ENCODE results near the gene SLC41A1.

The SLC41A1 gene

GRCh38 chr1:205775717-205776056 is 37.3 kb downstream of the SLC41A1 start:
- Histone ChIP-seq H3K79me1 (ENCODE audit: low read length) (no peaks in the 10 kb centered on the region), H2BK120ac (ENCODE audit: low read depth, low read length) (no peak overlapping the region), H3K4me2 (ENCODE audit: low read length) (no peak overlapping the region), H3K4me3 (ENCODE audit: low read length) (no peak overlapping the region), H3K9ac (ENCODE audit: low read length) (no peak overlapping the region), H3K4ac (ENCODE audit: low read depth, low read length) (no peak overlapping the region), H4K8ac (ENCODE audit: low read depth, low read length) (no peak overlapping the region), H3K18ac (ENCODE audit: low read length) (no peak overlapping the region), H2BK15ac (replicated peaks; ENCODE audit: low read depth) (no peak overlapping the region), H3K23ac (ENCODE audit: low read length) (no peak overlapping the region), H3K4me1 (ENCODE audit: control insufficient read depth, low read depth, low read length) (no peaks in the 10 kb centered on the region), H3K36me3 (ENCODE audit: control insufficient read depth, insufficient read depth, low read length) (no peaks in the 10 kb centered on the region), H2AK5ac (ENCODE audit: low read length) (no peak overlapping the region), H3K79me2 (ENCODE audit: control insufficient read depth, insufficient read depth, low read length) (no peaks in the 10 kb centered on the region), H2BK5ac (ENCODE audit: low read length) (no peak overlapping the region), H3K27me3 (ENCODE audit: insufficient read depth, low read length, poor library complexity) (peaks cover 3% of the 10 kb centered on the region), H3K27ac (ENCODE audit: low read depth, low read length) (no peak overlapping the region), H3K56ac (ENCODE audit: low read length) (no peak overlapping the region), H4K5ac (ENCODE audit: low read length) (no peak overlapping the region)
- no peak for DNase-seq

GRCh38 chr1:205775015-205775716 is 37.8 kb downstream of the SLC41A1 start, which contains the start of gene RAB29:
Gene RAB29 (minus strand): TSS chr1:205775482. CDS start chr1:205774956, 526 bp downstream.
- no peak within 1 kb of the TSS for H3K27ac ChIP-seq (ENCODE audit: low read depth, low read length)
- no peak within 1 kb of the TSS for H2BK120ac ChIP-seq (ENCODE audit: low read depth, low read length)
- no peaks in the 10 kb centered on the region for H3K79me1 ChIP-seq (ENCODE audit: low read length)
- no CpG with 5 or more reads among the region's 40 CpGs for WGBS (ENCODE audit: extremely low coverage, insufficient coverage, low lambda C conversion rate)
- H3K23ac ChIP-seq (ENCODE audit: low read length) = no peak within 1 kb of the TSS
- H2BK15ac ChIP-seq (replicated peaks; ENCODE audit: low read depth) = no peak within 1 kb of the TSS
- no peak within 1 kb of the TSS for H2BK5ac ChIP-seq (ENCODE audit: low read length)
- H3K4ac ChIP-seq (ENCODE audit: low read depth, low read length) = no peak within 1 kb of the TSS
- H4K5ac ChIP-seq (ENCODE audit: low read length) = no peak within 1 kb of the TSS
- peak within 1 kb of the TSS; percentile 62 for H3K9ac ChIP-seq (ENCODE audit: low read length)
- H3K79me2 ChIP-seq (ENCODE audit: control insufficient read depth, insufficient read depth, low read length) = no peaks in the 10 kb centered on the region
- no peak within 1 kb of the TSS for H4K8ac ChIP-seq (ENCODE audit: low read depth, low read length)
- H3K36me3 ChIP-seq (ENCODE audit: control insufficient read depth, insufficient read depth, low read length) = no peaks in the 10 kb centered on the region
- H2AK5ac ChIP-seq (ENCODE audit: low read length) = no peak within 1 kb of the TSS
- H3K4me3 ChIP-seq (ENCODE audit: low read length) = peak within 1 kb of the TSS; percentile 53
- H3K4me2 ChIP-seq (ENCODE audit: low read length) = peak within 1 kb of the TSS; percentile 84
- peaks cover 3% of the 10 kb centered on the region for H3K27me3 ChIP-seq (ENCODE audit: insufficient read depth, low read length, poor library complexity)
- no peaks in the 10 kb centered on the region for H3K4me1 ChIP-seq (ENCODE audit: control insufficient read depth, low read depth, low read length)
- H3K56ac ChIP-seq (ENCODE audit: low read length) = peak within 1 kb of the TSS; percentile 61
- H3K18ac ChIP-seq (ENCODE audit: low read length) = no peak within 1 kb of the TSS
- DNase-seq = peak; percentile 86

- no peak overlapping the region for H2BK15ac ChIP-seq (replicated peaks; ENCODE audit: low read depth)
- H3K79me2 ChIP-seq (ENCODE audit: control insufficient read depth, insufficient read depth, low read length) = no peaks in the 10 kb centered on the region
- peak overlapping the region; percentile 61 for H3K56ac ChIP-seq (ENCODE audit: low read length)
- H3K18ac ChIP-seq (ENCODE audit: low read length) = no peak overlapping the region
- H4K5ac ChIP-seq (ENCODE audit: low read length) = no peak overlapping the region
- peak overlapping the region; percentile 62 for H3K9ac ChIP-seq (ENCODE audit: low read length)
- no peak overlapping the region for H2BK120ac ChIP-seq (ENCODE audit: low read depth, low read length)
- peak overlapping the region; percentile 84 for H3K4me2 ChIP-seq (ENCODE audit: low read length)
- H3K36me3 ChIP-seq (ENCODE audit: control insufficient read depth, insufficient read depth, low read length) = no peaks in the 10 kb centered on the region
- H4K8ac ChIP-seq (ENCODE audit: low read depth, low read length) = no peak overlapping the region
- no peak overlapping the region for H3K27ac ChIP-seq (ENCODE audit: low read depth, low read length)
- peak overlapping the region; percentile 53 for H3K4me3 ChIP-seq (ENCODE audit: low read length)
- H2AK5ac ChIP-seq (ENCODE audit: low read length) = no peak overlapping the region
- peaks cover 3% of the 10 kb centered on the region for H3K27me3 ChIP-seq (ENCODE audit: insufficient read depth, low read length, poor library complexity)
- peak; percentile 53 for DNase-seq
- no peaks in the 10 kb centered on the region for H3K79me1 ChIP-seq (ENCODE audit: low read length)
- H3K4me1 ChIP-seq (ENCODE audit: control insufficient read depth, low read depth, low read length) = no peaks in the 10 kb centered on the region
- no peak overlapping the region for H3K23ac ChIP-seq (ENCODE audit: low read length)
- WGBS (ENCODE audit: extremely low coverage, insufficient coverage, low lambda C conversion rate) = no CpG with 5 or more reads among the region's 36 CpGs
- H3K4ac ChIP-seq (ENCODE audit: low read depth, low read length) = no peak overlapping the region
- no peak overlapping the region for H2BK5ac ChIP-seq (ENCODE audit: low read length)
Measured at GRCh38 chr1:205774198-205775014, 38.6 kb downstream of the SLC41A1 start.

GRCh38 chr1:205772607-205773032 is 40.4 kb downstream of the SLC41A1 start:
- no peak overlapping the region for H3K4me3 ChIP-seq (ENCODE audit: low read length)
- no peak overlapping the region for H4K8ac ChIP-seq (ENCODE audit: low read depth, low read length)
- no peaks in the 10 kb centered on the region for H3K79me2 ChIP-seq (ENCODE audit: control insufficient read depth, insufficient read depth, low read length)
- no peak overlapping the region for H2BK15ac ChIP-seq (replicated peaks; ENCODE audit: low read depth)
- no peaks in the 10 kb centered on the region for H3K79me1 ChIP-seq (ENCODE audit: low read length)
- no peak overlapping the region for H2AK5ac ChIP-seq (ENCODE audit: low read length)
- H3K4me1 ChIP-seq (ENCODE audit: control insufficient read depth, low read depth, low read length) = no peaks in the 10 kb centered on the region
- WGBS (ENCODE audit: extremely low coverage, insufficient coverage, low lambda C conversion rate) = no CpG with 5 or more reads among the region's 2 CpGs
- no peak for DNase-seq
- no peak overlapping the region for H3K4me2 ChIP-seq (ENCODE audit: low read length)
- H2BK120ac ChIP-seq (ENCODE audit: low read depth, low read length) = no peak overlapping the region
- no peak overlapping the region for H3K9ac ChIP-seq (ENCODE audit: low read length)
- H2BK5ac ChIP-seq (ENCODE audit: low read length) = no peak overlapping the region
- H3K23ac ChIP-seq (ENCODE audit: low read length) = no peak overlapping the region
- H3K36me3 ChIP-seq (ENCODE audit: control insufficient read depth, insufficient read depth, low read length) = no peaks in the 10 kb centered on the region
- H3K18ac ChIP-seq (ENCODE audit: low read length) = no peak overlapping the region
- H4K5ac ChIP-seq (ENCODE audit: low read length) = no peak overlapping the region
- no peak overlapping the region for H3K27ac ChIP-seq (ENCODE audit: low read depth, low read length)
- no peak overlapping the region for H3K56ac ChIP-seq (ENCODE audit: low read length)
- peaks cover 3% of the 10 kb centered on the region for H3K27me3 ChIP-seq (ENCODE audit: insufficient read depth, low read length, poor library complexity)
- no peak overlapping the region for H3K4ac ChIP-seq (ENCODE audit: low read depth, low read length)

GRCh38 chr1:205770618-205771017 is 42.4 kb downstream of the SLC41A1 start:
- Histone ChIP-seq H2BK120ac (ENCODE audit: low read depth, low read length) (no peak overlapping the region), H3K9ac (ENCODE audit: low read length) (no peak overlapping the region), H3K27ac (ENCODE audit: low read depth, low read length) (no peak overlapping the region), H3K4me1 (ENCODE audit: control insufficient read depth, low read depth, low read length) (no peaks in the 10 kb centered on the region), H3K79me2 (ENCODE audit: control insufficient read depth, insufficient read depth, low read length) (no peaks in the 10 kb centered on the region), H4K8ac (ENCODE audit: low read depth, low read length) (no peak overlapping the region), H3K56ac (ENCODE audit: low read length) (no peak overlapping the region), H2BK15ac (replicated peaks; ENCODE audit: low read depth) (no peak overlapping the region), H2BK5ac (ENCODE audit: low read length) (no peak overlapping the region), H3K4me3 (ENCODE audit: low read length) (no peak overlapping the region), H3K23ac (ENCODE audit: low read length) (no peak overlapping the region), H3K4me2 (ENCODE audit: low read length) (no peak overlapping the region), H4K5ac (ENCODE audit: low read length) (no peak overlapping the region), H3K18ac (ENCODE audit: low read length) (no peak overlapping the region), H3K4ac (ENCODE audit: low read depth, low read length) (no peak overlapping the region), H3K27me3 (ENCODE audit: insufficient read depth, low read length, poor library complexity) (peaks cover 3% of the 10 kb centered on the region), H3K36me3 (ENCODE audit: control insufficient read depth, insufficient read depth, low read length) (no peaks in the 10 kb centered on the region), H3K79me1 (ENCODE audit: low read length) (no peaks in the 10 kb centered on the region), H2AK5ac (ENCODE audit: low read length) (no peak overlapping the region)
- WGBS (ENCODE audit: extremely low coverage, insufficient coverage, low lambda C conversion rate) = no CpG with 5 or more reads among the region's 4 CpGs
- no peak for DNase-seq
